Urinary bladder (tissue), 4 donors: ENCODE measurements around the gene MAN1A2. TPM values are rescaled to one million over a fixed set of nuclear protein-coding genes. Genes with fewer than 3 reads are reported as not detected.
"Not testable (repeated sequence)": the region's sequence is repeated elsewhere in the genome, so short reads cannot be mapped to it uniquely, and the experiment has no call there.

ENCODE experiments used
- DNase-seq: peaks from one replicate; pipeline ENCODE4 v3.0.0-alpha.2; 2015; ENCODE audit errors: extremely low spot score
- H3K27ac ChIP-seq: one replicate; pipeline ENCODE4 v1.5.1; 2013; ENCODE audit warnings: low read depth, mild to moderate bottlenecking, moderate library complexity
- H3K36me3 ChIP-seq: one replicate; pipeline ENCODE4 v1.6.1; 2013; ENCODE audit warnings: mild to moderate bottlenecking, moderate library complexity; ENCODE audit not compliant: insufficient read depth
- H3K4me1 ChIP-seq: one replicate; pipeline ENCODE4 v1.6.1; 2013; ENCODE audit warnings: mild to moderate bottlenecking, moderate library complexity; ENCODE audit not compliant: insufficient read depth
- H3K4me3 ChIP-seq: one replicate; pipeline ENCODE4 v1.5.1; 2013; ENCODE audit warnings: low read depth, low read length
- WGBS: extraction: QIAGEN DNeasy Blood & Tissue Kit; methylation state at CpG from one replicate; pipeline ENCODE4 v1.1.7; 2013; 5-methylcytosine and 5-hydroxymethylcytosine counted together
- polyA plus RNA-seq: library from polyadenylated mRNA; stranded (reverse); fragments of 200-250 nt; gene quantifications from one replicate; pipeline ENCODE4 v1.2.3, GENCODE V29; 2013
- total RNA-seq: library from RNA; depleted of rRNA; stranded (reverse); fragments of >200 nt; gene quantifications from one replicate; pipeline ENCODE4 v1.2.3, GENCODE V29; 2014
- donor health status: healthy with polysubstance abuse.
- donor health status: healthy.

MAN1A2 gene
- 85.8 TPM for total RNA-seq
- 20.1 TPM for polyA plus RNA-seq

- Histone ChIP-seq H3K4me3 (peak within 1 kb of the TSS; percentile 93), H3K36me3 (no peaks in the 10 kb centered on the region), H3K4me1 (peaks cover 4% of the 10 kb centered on the region), H3K27ac (peak within 1 kb of the TSS; percentile 99)
- DNase-seq = no peak
- under 1% methylated on average over 90 of the region's 93 CpGs for WGBS
Measured at GRCh38 chr1:117367046-117368025, at the start of gene MAN1A2. TSS of gene MAN1A2 (plus strand) at chr1:117367449. CDS start at chr1:117368184, 735 bp downstream.

- H3K4me1 ChIP-seq = no peaks in the 10 kb centered on the region
- no peak overlapping the region for H3K4me3 ChIP-seq
- H3K36me3 ChIP-seq = no peaks in the 10 kb centered on the region
- DNase-seq = no peak
- no peak overlapping the region for H3K27ac ChIP-seq
- WGBS = 85% methylated on average over 1 of the region's 1 CpG
Measured at GRCh38 chr1:117318011-117318410, 49.2 kb upstream of the MAN1A2 start.

- DNase-seq = no peak
- Histone ChIP-seq H3K36me3 (no peaks in the 10 kb centered on the region), H3K27ac (no peak overlapping the region), H3K4me3 (no peak overlapping the region), H3K4me1 (no peaks in the 10 kb centered on the region)
- WGBS = 85% methylated on average over 3 of the region's 3 CpGs
Measured at GRCh38 chr1:117318426-117318825, 48.8 kb upstream of the MAN1A2 start.

GRCh38 chr1:117320515-117320914, 46.7 kb upstream of the MAN1A2 start:
- Histone ChIP-seq H3K4me1 (no peaks in the 10 kb centered on the region), H3K27ac (no peak overlapping the region), H3K4me3 (no peak overlapping the region), H3K36me3 (no peaks in the 10 kb centered on the region)
- 100% methylated on average over 1 of the region's 1 CpG for WGBS
- no peak for DNase-seq

- no peak overlapping the region for H3K27ac ChIP-seq
- no peaks in the 10 kb centered on the region for H3K36me3 ChIP-seq
- H3K4me3 ChIP-seq = no peak overlapping the region
- WGBS = 43% methylated on average over 5 of the region's 5 CpGs
- H3K4me1 ChIP-seq = no peaks in the 10 kb centered on the region
- DNase-seq = peak; percentile 28
Measured at GRCh38 chr1:117321680-117322609, 45.3 kb upstream of the MAN1A2 start.

- no peaks in the 10 kb centered on the region for H3K36me3 ChIP-seq
- no peak for DNase-seq
- H3K4me1 ChIP-seq = no peaks in the 10 kb centered on the region
- H3K4me3 ChIP-seq = no peak overlapping the region
- H3K27ac ChIP-seq = no peak overlapping the region
- 80% methylated on average over 3 of the region's 3 CpGs for WGBS
Measured at GRCh38 chr1:117324357-117324756, 42.9 kb upstream of the MAN1A2 start.

GRCh38 chr1:117326035-117326434, 41.2 kb upstream of the MAN1A2 start:
- 88% methylated on average over 6 of the region's 6 CpGs for WGBS
- H3K4me3 ChIP-seq = not testable (repeated sequence)

GRCh38 chr1:117327011-117327410, 40.2 kb upstream of the MAN1A2 start:
- no peaks in the 10 kb centered on the region for H3K4me1 ChIP-seq
- no peak overlapping the region for H3K27ac ChIP-seq
- DNase-seq = no peak
- H3K4me3 ChIP-seq = no peak overlapping the region
- H3K36me3 ChIP-seq = no peaks in the 10 kb centered on the region

More at GRCh38 chr1:117326035-117326434, 41.2 kb upstream of the MAN1A2 start:
- not testable (repeated sequence) for DNase-seq, H3K4me1 ChIP-seq, H3K36me3 ChIP-seq, H3K27ac ChIP-seq

GRCh38 chr1:117335376-117336086, 31.7 kb upstream of the MAN1A2 start:
- Histone ChIP-seq H3K4me3 (no peak overlapping the region), H3K4me1 (no peaks in the 10 kb centered on the region), H3K36me3 (no peaks in the 10 kb centered on the region), H3K27ac (no peak overlapping the region)
- DNase-seq = no peak
- WGBS = 94% methylated on average over 4 of the region's 4 CpGs

- WGBS = 25% methylated on average over 2 of the region's 2 CpGs
- Histone ChIP-seq H3K36me3 (no peaks in the 10 kb centered on the region), H3K4me1 (no peaks in the 10 kb centered on the region), H3K27ac (no peak overlapping the region), H3K4me3 (no peak overlapping the region)
- DNase-seq = no peak
Measured at GRCh38 chr1:117336088-117336817, 31.0 kb upstream of the MAN1A2 start.

GRCh38 chr1:117339866-117340700, 27.2 kb upstream of the MAN1A2 start:
- no peaks in the 10 kb centered on the region for H3K4me1 ChIP-seq
- H3K36me3 ChIP-seq = no peaks in the 10 kb centered on the region
- H3K27ac ChIP-seq = no peak overlapping the region
- WGBS = 53% methylated on average over 6 of the region's 6 CpGs
- no peak overlapping the region for H3K4me3 ChIP-seq
- peak; percentile 61 for DNase-seq

- 90% methylated on average over 5 of the region's 5 CpGs for WGBS
- no peak for DNase-seq
- Histone ChIP-seq H3K4me3 (no peak overlapping the region), H3K36me3 (no peaks in the 10 kb centered on the region), H3K4me1 (no peaks in the 10 kb centered on the region), H3K27ac (no peak overlapping the region)
Measured at GRCh38 chr1:117341123-117341522, 26.1 kb upstream of the MAN1A2 start.
